Measurements from ENCODE around the gene BRD2. TPM values are rescaled to one million over a fixed set of nuclear protein-coding genes. Genes with fewer than 3 reads are reported as not detected.

The BRD2 gene
- total RNA-seq (2021) (130 and 157 TPM in 2 replicates), Bru-seq, nascent RNA (percentile 99 among the genes with signal in this experiment), BruChase-seq, experiment 1, labeled RNA remaining after a 2-hour chase (percentile 99 among the genes with signal in this experiment), BruChase-seq, experiment 2, labeled RNA remaining after a 6-hour chase (percentile 98 among the genes with signal in this experiment)
- long read RNA-seq, partial matches to known transcripts, result 23 of 116 reads
- long read RNA-seq, other reads (novel, unspliced or antisense), result 90 of 116 reads

- CTCF ChIA-PET, result interaction anchor here (0.6 to 2.8 kb wide), 4 partner anchors 12 to 840 kb away, joined by 3 to 9 read pairs (median 4); partner anchors contain the start of gene ATF6B
- H3K4me1 ChIP-seq (replicated peaks; ENCODE audit: insufficient read depth), result peaks cover 11% of the 10 kb centered on the region
Measured at GRCh38 chr6:32968093-32968866, at the start of gene BRD2. Gene BRD2 (plus strand): TSS chr6:32968594. CDS start chr6:32972899, 4,305 bp downstream.

GRCh38 chr6:32920715-32921114 is 47.7 kb upstream of the BRD2 start:
- H4K20me1 ChIP-seq (ENCODE audit: insufficient read depth), result no peaks in the 10 kb centered on the region
- no peaks in the 10 kb centered on the region for H3K4me1 ChIP-seq (replicated peaks; ENCODE audit: insufficient read depth)
- no peak overlapping the region for H2AFZ ChIP-seq
- H3K79me2 ChIP-seq (ENCODE audit: low read depth), result no peaks in the 10 kb centered on the region
- no peaks in the 10 kb centered on the region for H3K27me3 ChIP-seq (ENCODE audit: insufficient read depth, low read depth)
- no peaks in the 10 kb centered on the region for H3K36me3 ChIP-seq (ENCODE audit: low read depth)
- POLR2A ChIA-PET (ENCODE audit: unreplicated experiment), result no interaction called here
- DNase-seq, result no peak
- no peak overlapping the region for H3K4me2 ChIP-seq
- no TSS peak for BruUV-seq (replicated peaks)
- CTCF ChIA-PET, result no interaction called here
- H3K9me3 ChIP-seq (ENCODE audit: insufficient read depth, low read depth), result no peaks in the 10 kb centered on the region
- H3F3A ChIP-seq (ENCODE audit: insufficient read depth, low read depth), result no peaks in the 10 kb centered on the region
- TF ChIP-seq CTCF (conservative IDR thresholded peaks at IDR 0.05), result no peak
- TF ChIP-seq EZH2 (IDR thresholded peaks at IDR 0.05; ENCODE audit: low read depth), result no peak
- no peaks in the 10 kb centered on the region; the same call in 1 of the 2 replicates for H3K9me2 ChIP-seq (ENCODE audit: insufficient read depth)
- no peak overlapping the region for H3K4me3 ChIP-seq
- intact Hi-C loops (cut with micrococcal nuclease; ENCODE audit: unreplicated experiment), result no loop called here
- no peak overlapping the region for H3K27ac ChIP-seq

More at GRCh38 chr6:32968093-32968866, at the start of gene BRD2:
- Histone ChIP-seq H3K36me3 (ENCODE audit: low read depth) (peaks cover 13% of the 10 kb centered on the region), H4K20me1 (ENCODE audit: insufficient read depth) (peaks cover 10% of the 10 kb centered on the region), H3K27me3 (ENCODE audit: insufficient read depth, low read depth) (no peaks in the 10 kb centered on the region), H3K79me2 (ENCODE audit: low read depth) (peaks cover 53% of the 10 kb centered on the region), H3K9me3 (ENCODE audit: insufficient read depth, low read depth) (no peaks in the 10 kb centered on the region), H3K4me3 (peak within 1 kb of the TSS; percentile 100), H2AFZ (peak within 1 kb of the TSS; percentile 77), H3K27ac (peak within 1 kb of the TSS; percentile 99), H3F3A (ENCODE audit: insufficient read depth, low read depth) (peaks cover 51% of the 10 kb centered on the region), H3K4me2 (peak within 1 kb of the TSS; percentile 99), H3K9me2 (ENCODE audit: insufficient read depth) (no peaks in the 10 kb centered on the region)
- POLR2A ChIA-PET (ENCODE audit: unreplicated experiment), result interaction anchor here (0.5 to 0.7 kb wide), 3 partner anchors 10 to 1022 kb away, joined by 3 to 6 read pairs (median 3); partner anchors contain the start of gene CFB
- TF ChIP-seq EZH2 (IDR thresholded peaks at IDR 0.05; ENCODE audit: low read depth), result no peak
- TF ChIP-seq CTCF (conservative IDR thresholded peaks at IDR 0.05), result no peak
- DNase-seq, result peak; percentile 84 to 96
- BruUV-seq (replicated peaks), result TSS peak; percentile 5
- intact Hi-C loops (cut with micrococcal nuclease; ENCODE audit: unreplicated experiment), result loop anchor here (1.0 to 5.0 kb wide), 3 partner anchors 15 to 344 kb away; partner anchors contain the start of genes HLA-DMA and TAPBP

- no peak for TF ChIP-seq EZH2 (IDR thresholded peaks at IDR 0.05; ENCODE audit: low read depth)
- no peak for TF ChIP-seq CTCF (conservative IDR thresholded peaks at IDR 0.05)
- no TSS peak for BruUV-seq (replicated peaks)
Measured at GRCh38 chr6:32922083-32922482, 46.3 kb upstream of the BRD2 start.

More at GRCh38 chr6:32922083-32922482, 46.3 kb upstream of the BRD2 start:
- CTCF ChIA-PET, result no interaction called here
- H3K27me3 ChIP-seq (ENCODE audit: insufficient read depth, low read depth), result no peaks in the 10 kb centered on the region
- intact Hi-C loops (cut with micrococcal nuclease; ENCODE audit: unreplicated experiment), result no loop called here
- no peak overlapping the region for H3K4me2 ChIP-seq
- DNase-seq, result no peak
- no peaks in the 10 kb centered on the region; the same call in 1 of the 2 replicates for H3K9me2 ChIP-seq (ENCODE audit: insufficient read depth)
- H2AFZ ChIP-seq, result no peak overlapping the region
- H3K9me3 ChIP-seq (ENCODE audit: insufficient read depth, low read depth), result no peaks in the 10 kb centered on the region
- POLR2A ChIA-PET (ENCODE audit: unreplicated experiment), result no interaction called here
- no peaks in the 10 kb centered on the region for H4K20me1 ChIP-seq (ENCODE audit: insufficient read depth)
- no peaks in the 10 kb centered on the region for H3K36me3 ChIP-seq (ENCODE audit: low read depth)
- H3K4me1 ChIP-seq (replicated peaks; ENCODE audit: insufficient read depth), result no peaks in the 10 kb centered on the region
- H3K4me3 ChIP-seq, result no peak overlapping the region
- H3F3A ChIP-seq (ENCODE audit: insufficient read depth, low read depth), result no peaks in the 10 kb centered on the region
- H3K79me2 ChIP-seq (ENCODE audit: low read depth), result no peaks in the 10 kb centered on the region
- no peak overlapping the region for H3K27ac ChIP-seq

Measured in PC-9 (cell line).